ENCODE data around the gene GMCL2. TPM values are rescaled to one million over a fixed set of nuclear protein-coding genes. Genes with fewer than 3 reads are reported as not detected.
"Not testable (repeated sequence)": the region's sequence is repeated elsewhere in the genome, so short reads cannot be mapped to it uniquely, and the experiment has no call there.

GMCL2 gene
- total and polyA plus RNA-seq, 9 of the 15 experiments (the other 6 are each of a cell fraction or from before 2014, with no cell fraction given), result 0.04 TPM; not detected in 8

DNA sequence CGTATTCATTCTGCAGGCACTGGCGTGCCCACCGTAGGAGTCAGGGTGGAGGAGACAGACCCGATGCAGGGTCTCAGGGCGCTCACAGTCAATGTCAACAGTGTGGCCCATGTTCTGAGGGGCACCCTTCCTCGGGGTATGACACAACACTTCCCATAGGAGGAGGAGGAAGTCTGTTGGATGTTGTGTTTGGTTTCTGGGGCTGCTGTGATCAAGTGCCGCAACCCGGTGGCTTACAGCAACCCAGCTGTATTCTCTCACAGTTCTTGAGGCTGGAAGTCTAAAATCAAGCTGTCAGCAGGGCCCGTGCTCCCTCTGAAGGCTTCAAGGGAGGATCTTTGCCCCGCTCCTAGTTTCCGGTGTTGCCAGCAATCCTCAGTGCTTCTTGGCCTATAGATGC lies 11.5 kb upstream of the GMCL2 start:
- no peak overlapping the region for H3K27ac ChIP-seq (ENCODE audit: extremely low read depth, low read depth, low read length)
- H2AFZ ChIP-seq (ENCODE audit: low read depth, low read length), result peak overlapping the region; percentile 55; the same call in 1 of the 2 replicates
- no peak overlapping the region for H3K4me3 ChIP-seq
- 65% methylated on average over 8 of the region's 11 CpGs for WGBS (ENCODE audit: insufficient coverage, low coverage, missing lambda C conversion rate)
- no peak overlapping the region for H3K4me2 ChIP-seq (ENCODE audit: insufficient read depth, low read length)
- intact Hi-C loops (cut with micrococcal nuclease) (no loop called here), in situ Hi-C loops (cut with MboI) (no loop called here)
- H3K27me3 ChIP-seq (ENCODE audit: control insufficient read depth in 2 of 2, insufficient read depth in 2 of 2, low read length in 2 of 2), result peaks cover 5 to 15% of the 10 kb centered on the region in 2 experiments; a peak in 3 of 5 replicates
- no peak for ATAC-seq
- H4K20me1 ChIP-seq (replicated peaks; ENCODE audit: control insufficient read depth, insufficient read depth, low read length), result no peaks in the 10 kb centered on the region
- no peaks in the 10 kb centered on the region for H3K9me1 ChIP-seq (ENCODE audit: control insufficient read depth, insufficient read depth, low read length)
- POLR2A ChIA-PET, result interaction anchor here (0.6 kb wide), 1 partner anchor 682 kb away, joined by 4 read pairs; no protein-coding TSS in a partner anchor
- no peaks in the 10 kb centered on the region for H3K9me3 ChIP-seq (replicated peaks; ENCODE audit: control insufficient read depth, insufficient read depth, low read depth, low read length)
- no TSS peak for BruUV-seq (replicated peaks)
- CTCF ChIA-PET (ENCODE audit: low intra/inter-chr PET ratio), result no interaction called here
- peaks cover 7% of the 10 kb centered on the region for H3K79me2 ChIP-seq (ENCODE audit: control insufficient read depth, insufficient read depth, low read length)
- no peak overlapping the region for H3K9ac ChIP-seq (ENCODE audit: insufficient read depth in 1 of 2, low read depth in 2 of 2, low read length in 2 of 2)
- FAIRE-seq, result no peak
- no peak for DNase-seq (ENCODE audit: extremely low read depth in 1 of 4, low spot score in 3 of 4)
- no peak for TF ChIP-seq AFF1 (IDR thresholded peaks at IDR 0.05; ENCODE audit: low read depth in 1 of 2, partially characterized antibody in 2 of 2)
- no peaks in the 10 kb centered on the region for H3K36me3 ChIP-seq (ENCODE audit: control insufficient read depth, insufficient read depth, low read length)
- H3K4me1 ChIP-seq (replicated peaks in 1 of 2; ENCODE audit: control insufficient read depth in 2 of 2, insufficient read depth in 2 of 2, low read length in 2 of 2), result peaks cover 3 to 10% of the 10 kb centered on the region in 2 experiments; a peak in 4 of 5 replicates

DNA sequence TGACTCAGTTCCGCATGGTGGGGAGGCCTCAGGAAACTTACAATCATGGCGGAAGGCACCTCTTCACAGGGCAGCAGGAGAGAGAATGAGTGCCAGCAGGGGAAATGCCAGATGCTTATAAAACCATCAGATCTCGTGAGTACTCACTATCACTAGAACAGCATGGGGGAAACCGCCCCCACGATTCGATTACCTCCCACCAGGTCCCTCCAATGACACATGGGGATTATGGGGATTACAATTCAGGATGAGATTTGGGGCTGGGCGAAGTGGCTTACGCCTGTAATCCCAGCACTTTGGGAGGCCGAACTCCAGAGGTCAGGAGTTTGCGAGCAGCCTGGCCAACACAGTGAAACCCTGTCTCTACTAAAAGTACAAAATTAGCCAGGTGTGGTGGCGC lies 11.0 kb upstream of the GMCL2 start:
- H3K36me3 ChIP-seq (ENCODE audit: control insufficient read depth, insufficient read depth, low read length); H2AFZ ChIP-seq (ENCODE audit: low read depth, low read length); DNase-seq (ENCODE audit: extremely low read depth in 1 of 4, low spot score in 3 of 4): not testable (repeated sequence)

More for the DNA sequence above, 11.0 kb upstream of the GMCL2 start:
- H4K20me1 ChIP-seq (replicated peaks; ENCODE audit: control insufficient read depth, insufficient read depth, low read length); H3K9me3 ChIP-seq (replicated peaks; ENCODE audit: control insufficient read depth, insufficient read depth, low read depth, low read length); H3K9me1 ChIP-seq (ENCODE audit: control insufficient read depth, insufficient read depth, low read length); in situ Hi-C loops (cut with MboI); H3K4me2 ChIP-seq (ENCODE audit: insufficient read depth, low read length); BruUV-seq (replicated peaks); H3K79me2 ChIP-seq (ENCODE audit: control insufficient read depth, insufficient read depth, low read length); H3K9ac ChIP-seq (ENCODE audit: insufficient read depth in 1 of 2, low read depth in 2 of 2, low read length in 2 of 2); H3K4me3 ChIP-seq; H3K27ac ChIP-seq (ENCODE audit: extremely low read depth, low read depth, low read length); FAIRE-seq; intact Hi-C loops (cut with micrococcal nuclease); CTCF ChIA-PET (ENCODE audit: low intra/inter-chr PET ratio); ATAC-seq: not testable (repeated sequence)
- WGBS (ENCODE audit: insufficient coverage, low coverage, missing lambda C conversion rate), result 64% methylated on average over 11 of the region's 11 CpGs
- peaks cover 3 to 14% of the 10 kb centered on the region in 2 experiments; a peak in 4 of 5 replicates for H3K4me1 ChIP-seq (replicated peaks in 1 of 2; ENCODE audit: control insufficient read depth in 2 of 2, insufficient read depth in 2 of 2, low read length in 2 of 2)
- peaks cover 5 to 16% of the 10 kb centered on the region in 2 experiments; a peak in 3 of 5 replicates for H3K27me3 ChIP-seq (ENCODE audit: control insufficient read depth in 2 of 2, insufficient read depth in 2 of 2, low read length in 2 of 2)
- POLR2A ChIA-PET, result interaction anchor here (2.0 kb wide), 1 partner anchor 8 kb away, joined by 11 read pairs; no protein-coding TSS in a partner anchor

All from K562 (cell line).